Peyer's patch (tissue), 4 donors: Measurements from ENCODE around the gene TBL1XR1.

ENCODE experiments used
- CTCF ChIP-seq, 6 experiments: fragments of 450-650 bp in 4 of 6; fragments of 200-600 bp in 2 of 6; sonication (generic) in 1 of 6; IDR thresholded peaks; one replicate each; pipeline ENCODE4 v1.5.1; 2017 to 2019; ENCODE audit warnings: antibody characterized with exemption in 6 of 6, mild to moderate bottlenecking in 3 of 6, moderate library complexity in 1 of 6
- POLR2A ChIP-seq, 2 donors: fragments of 450-650 bp; IDR thresholded peaks; one replicate each; pipeline ENCODE4 v1.5.1; 2017; ENCODE audit warnings: antibody characterized with exemption in 2 of 2, mild to moderate bottlenecking in 2 of 2, moderate library complexity in 2 of 2

- no peak for TF ChIP-seq CTCF (IDR thresholded peaks at IDR 0.05)
- TF ChIP-seq POLR2A (IDR thresholded peaks at IDR 0.05) = no peak
These were observed 2.0 kb upstream of the TBL1XR1 start for GRCh38 chr3:177199206-177199760.
